Prostate gland (tissue), 2 donors: ENCODE data around the gene TRPT1.

Source experiments
- POLR2A ChIP-seq: fragments of 450-650 bp; IDR thresholded peaks from one replicate; pipeline ENCODE4 v1.6.1; 2016; ENCODE audit warnings: antibody characterized with exemption, mild to moderate bottlenecking
- POLR2AphosphoS5 ChIP-seq: sonication (generic); formaldehyde crosslinking; IDR thresholded peaks from one replicate; pipeline ENCODE4 v1.6.1; 2017; ENCODE audit warnings: antibody characterized with exemption
- TF ChIP-seq, protein P1 (sequence below), 4 experiments: fragments of 200-600 bp in 2 of 4; fragments of 450-650 bp in 2 of 4; sonication (generic) in 2 of 4; IDR thresholded peaks; 1 replicate in 3 of 4; 2 replicates in 1 of 4; pipeline ENCODE4 v1.5.1; 2016 to 2019; ENCODE audit warnings: antibody characterized with exemption in 4 of 4, mild to moderate bottlenecking in 2 of 4, moderate library complexity in 2 of 4

DNA sequence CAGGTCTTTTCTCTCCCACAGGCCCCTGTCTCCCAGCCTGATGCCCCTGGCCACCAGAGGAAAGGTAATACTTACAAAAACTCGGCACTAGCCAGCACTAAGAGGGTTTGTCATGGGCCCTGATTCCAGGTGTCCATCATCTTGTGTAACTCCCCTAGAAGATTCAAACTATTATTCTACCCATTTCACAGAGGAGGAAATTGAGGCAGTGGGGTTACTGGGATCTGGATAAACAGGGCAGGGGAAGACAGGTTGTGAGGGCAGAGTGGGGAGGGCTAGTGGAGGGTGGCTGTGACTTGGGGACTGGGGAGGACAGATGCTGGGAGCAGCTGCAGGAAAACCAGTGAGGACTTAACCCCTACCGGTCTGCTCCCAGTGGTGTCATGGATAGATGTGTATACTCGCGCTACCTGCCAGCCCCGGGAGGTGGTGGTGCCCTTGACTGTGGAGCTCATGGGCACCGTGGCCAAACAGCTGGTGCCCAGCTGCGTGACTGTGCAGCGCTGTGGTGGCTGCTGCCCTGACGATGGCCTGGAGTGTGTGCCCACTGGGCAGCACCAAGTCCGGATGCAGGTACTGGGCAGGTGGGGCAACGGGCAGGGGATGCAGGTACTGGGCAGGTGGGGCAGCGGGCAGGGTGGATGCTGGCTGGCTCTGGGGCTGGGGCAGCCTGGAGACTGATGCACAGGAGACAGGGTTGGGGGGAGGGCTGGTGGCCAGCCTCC lies 9.6 kb upstream of the TRPT1 start:
- TF ChIP-seq, protein P1, sequence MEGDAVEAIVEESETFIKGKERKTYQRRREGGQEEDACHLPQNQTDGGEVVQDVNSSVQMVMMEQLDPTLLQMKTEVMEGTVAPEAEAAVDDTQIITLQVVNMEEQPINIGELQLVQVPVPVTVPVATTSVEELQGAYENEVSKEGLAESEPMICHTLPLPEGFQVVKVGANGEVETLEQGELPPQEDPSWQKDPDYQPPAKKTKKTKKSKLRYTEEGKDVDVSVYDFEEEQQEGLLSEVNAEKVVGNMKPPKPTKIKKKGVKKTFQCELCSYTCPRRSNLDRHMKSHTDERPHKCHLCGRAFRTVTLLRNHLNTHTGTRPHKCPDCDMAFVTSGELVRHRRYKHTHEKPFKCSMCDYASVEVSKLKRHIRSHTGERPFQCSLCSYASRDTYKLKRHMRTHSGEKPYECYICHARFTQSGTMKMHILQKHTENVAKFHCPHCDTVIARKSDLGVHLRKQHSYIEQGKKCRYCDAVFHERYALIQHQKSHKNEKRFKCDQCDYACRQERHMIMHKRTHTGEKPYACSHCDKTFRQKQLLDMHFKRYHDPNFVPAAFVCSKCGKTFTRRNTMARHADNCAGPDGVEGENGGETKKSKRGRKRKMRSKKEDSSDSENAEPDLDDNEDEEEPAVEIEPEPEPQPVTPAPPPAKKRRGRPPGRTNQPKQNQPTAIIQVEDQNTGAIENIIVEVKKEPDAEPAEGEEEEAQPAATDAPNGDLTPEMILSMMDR (IDR thresholded peaks at IDR 0.05) = no peak
- TF ChIP-seq POLR2A (no peak), POLR2AphosphoS5 (no peak)
